GM19351 (cell line): ENCODE data around the gene HCFC1.
A peak's percentile ranks its signal among the peaks of the same experiment; 100 is the strongest.

Experiments
- ATAC-seq: cut with Tn5 transposase; IDR thresholded peaks from one replicate; pipeline ENCODE4 v1.9.1; 2021; ENCODE audit warnings: mild to moderate bottlenecking, moderate library complexity; ENCODE audit not compliant: unreplicated experiment

HCFC1 gene

DNA sequence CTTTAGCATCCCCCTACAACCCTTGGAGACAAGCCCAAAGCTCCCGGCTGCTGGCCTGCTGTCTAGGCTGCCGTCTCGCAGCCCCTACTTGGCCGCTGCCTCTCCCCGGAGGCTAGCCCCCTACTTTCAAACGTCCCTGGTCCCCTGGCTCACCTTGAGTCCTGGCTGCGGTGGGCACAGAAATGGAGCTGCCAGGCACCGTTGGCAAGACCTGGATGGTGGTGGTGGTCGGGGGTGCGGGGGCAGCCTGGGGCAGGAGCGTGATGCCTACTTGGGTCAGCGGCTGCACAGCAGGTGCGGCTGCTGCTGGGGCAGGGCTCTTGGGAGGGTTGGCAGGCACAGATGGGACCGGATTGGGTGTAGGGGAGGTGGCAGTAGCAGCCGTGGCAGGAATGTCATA, 12.0 kb downstream of the HCFC1 start:
- no peak for ATAC-seq

DNA sequence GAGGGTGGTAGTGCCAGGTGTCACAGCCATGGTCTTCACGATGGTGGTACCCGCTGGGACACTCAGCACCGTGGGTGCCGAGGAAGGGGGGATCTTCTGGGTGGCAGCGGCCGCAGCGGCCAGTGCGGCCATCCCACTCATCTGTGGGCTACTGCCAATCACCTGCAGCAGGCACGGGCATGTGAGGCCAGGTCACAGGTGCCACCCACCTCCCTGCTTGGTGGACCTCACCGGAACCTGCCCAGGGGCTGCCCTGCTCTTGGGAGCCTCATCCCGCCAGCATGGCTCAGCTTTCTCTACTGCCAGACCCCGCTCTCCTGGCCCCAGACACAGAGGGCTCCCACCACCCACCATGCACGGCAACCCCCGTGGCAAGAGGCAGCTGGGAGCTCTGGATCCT, 13.0 kb downstream of the HCFC1 start:
- no peak for ATAC-seq

DNA sequence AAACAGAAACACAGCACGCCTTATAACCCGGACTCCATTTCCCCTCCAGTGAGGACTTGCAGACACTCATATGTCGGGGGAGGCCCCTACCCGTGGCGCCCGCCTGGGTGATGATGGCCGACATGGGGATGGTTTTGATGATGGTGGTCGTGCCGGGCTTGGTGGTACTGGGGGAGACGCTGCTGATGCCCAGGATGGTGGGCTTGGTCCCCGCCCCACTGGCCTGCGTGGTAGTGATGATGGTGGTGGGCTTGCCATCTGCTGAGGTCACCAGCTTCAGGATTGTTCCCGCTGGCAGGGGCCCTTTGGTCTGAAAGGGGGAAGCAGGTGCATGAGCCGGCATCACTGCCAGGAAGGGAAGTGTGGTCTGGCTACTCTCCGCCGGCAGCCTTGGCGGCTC, 14.4 kb downstream of the HCFC1 start:
- no peak for ATAC-seq

DNA sequence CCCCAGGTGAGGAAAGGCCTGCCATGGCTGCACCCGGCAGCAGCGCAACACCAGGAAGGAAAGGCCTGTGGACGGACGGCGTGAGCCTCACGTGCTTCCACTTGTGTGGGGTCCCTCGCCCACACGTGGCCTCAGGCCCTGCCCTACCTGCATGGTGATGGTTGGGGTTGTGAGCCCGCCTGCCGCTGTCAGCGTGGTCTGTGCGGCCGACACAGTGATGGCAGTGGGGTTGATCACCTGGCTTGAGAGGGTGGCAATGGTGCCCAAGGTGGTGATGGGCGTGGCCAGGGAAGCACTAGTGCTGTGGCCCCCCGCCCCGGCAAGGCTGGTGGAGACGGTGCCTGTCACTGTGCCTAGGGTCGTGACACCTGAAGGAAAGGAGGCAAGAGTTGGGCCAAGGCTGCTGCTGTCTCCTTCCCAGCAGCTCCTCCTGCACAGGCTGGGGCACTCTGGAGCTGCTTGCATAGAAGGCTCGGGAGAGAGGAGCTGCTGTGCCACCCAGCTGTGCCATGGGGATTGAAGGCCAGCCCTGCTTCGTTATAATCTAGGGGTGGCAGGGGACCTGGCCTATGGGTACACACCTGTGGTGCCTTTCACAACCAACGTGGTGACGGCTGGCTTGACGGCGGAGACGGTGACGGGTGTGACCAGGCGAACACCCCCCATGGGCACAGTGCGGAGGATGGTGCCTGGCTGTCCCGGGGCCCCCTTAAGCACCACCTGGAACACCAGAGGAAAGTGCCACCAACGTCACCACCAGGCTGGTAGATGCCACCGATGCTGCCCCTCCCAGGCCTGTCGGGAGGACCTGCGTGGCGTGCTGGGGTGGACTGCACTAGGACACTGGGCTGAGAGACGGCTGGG, 15.3 kb downstream of the HCFC1 start:
- ATAC-seq: no peak

GRCh38 chrX:153955228-153955732, 16.3 kb downstream of the HCFC1 start:
- no peak for ATAC-seq

DNA sequence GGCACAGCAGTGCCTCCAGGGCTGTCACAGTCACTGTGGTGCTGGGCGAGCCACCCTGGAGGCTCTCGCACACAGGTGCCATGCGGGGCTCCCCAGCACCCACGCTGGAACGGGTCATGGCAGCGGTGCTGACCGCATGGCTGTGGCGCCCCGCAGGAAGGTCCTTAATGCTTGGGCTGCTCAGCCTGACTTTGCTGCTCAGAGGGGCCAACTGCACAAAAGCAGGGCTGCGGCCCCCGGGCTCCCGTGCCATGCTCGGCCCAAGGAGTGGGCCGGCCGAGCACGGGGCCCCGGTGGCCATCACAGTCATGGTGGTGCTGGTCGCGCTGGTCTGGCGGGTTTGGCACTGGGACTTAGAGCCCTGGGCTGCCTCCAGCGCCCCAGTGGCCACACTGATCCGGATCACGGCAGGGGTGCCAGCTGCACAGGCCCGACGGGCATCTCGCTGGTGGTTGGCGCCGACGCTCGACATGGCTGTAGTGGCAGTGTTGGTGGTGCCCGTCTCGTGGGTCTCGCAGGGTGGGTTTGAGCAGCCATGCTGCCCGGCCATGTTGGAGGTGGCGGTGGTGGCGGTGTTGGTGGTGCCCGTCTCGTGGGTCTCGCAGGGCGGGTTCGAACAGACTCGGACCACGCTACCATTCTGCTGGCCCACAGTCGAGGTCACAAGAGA, 16.9 kb downstream of the HCFC1 start:
- no peak for ATAC-seq

DNA sequence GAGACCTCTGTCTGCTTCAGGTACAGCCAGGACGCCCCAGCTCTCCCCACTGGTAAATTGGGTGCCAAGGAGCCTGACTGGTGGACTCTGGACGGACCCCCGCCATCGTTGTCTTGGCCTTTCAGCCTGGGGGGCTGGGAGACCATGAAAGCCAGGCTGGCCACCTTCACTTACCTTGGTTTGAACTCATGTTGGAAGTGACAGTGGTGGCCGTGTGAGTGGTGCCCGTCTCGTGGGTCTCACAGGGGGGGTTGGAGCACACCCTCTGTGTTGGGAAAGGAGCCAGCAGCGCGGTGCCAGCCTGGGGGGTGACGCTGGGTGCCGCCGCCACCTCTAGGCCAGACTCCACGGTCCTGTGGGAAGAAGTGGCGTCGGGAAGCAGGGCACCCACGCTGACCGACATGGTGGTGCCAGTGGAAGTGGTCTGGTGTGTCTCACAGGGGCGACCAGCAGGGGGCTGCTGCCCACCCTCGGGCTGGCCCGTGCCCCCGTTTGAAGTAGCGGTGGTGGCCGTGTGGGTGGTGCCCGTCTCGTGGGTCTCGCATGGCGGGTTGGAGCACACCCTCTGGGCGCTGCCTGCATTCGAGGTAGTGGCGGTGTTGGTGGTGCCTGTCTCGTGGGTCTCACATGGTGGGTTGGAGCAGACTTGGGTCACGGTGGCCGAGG, 17.6 kb downstream of the HCFC1 start:
- no peak for ATAC-seq

GRCh38 chrX:153953342-153953830, 18.2 kb downstream of the HCFC1 start:
- ATAC-seq: peak; percentile 71

DNA sequence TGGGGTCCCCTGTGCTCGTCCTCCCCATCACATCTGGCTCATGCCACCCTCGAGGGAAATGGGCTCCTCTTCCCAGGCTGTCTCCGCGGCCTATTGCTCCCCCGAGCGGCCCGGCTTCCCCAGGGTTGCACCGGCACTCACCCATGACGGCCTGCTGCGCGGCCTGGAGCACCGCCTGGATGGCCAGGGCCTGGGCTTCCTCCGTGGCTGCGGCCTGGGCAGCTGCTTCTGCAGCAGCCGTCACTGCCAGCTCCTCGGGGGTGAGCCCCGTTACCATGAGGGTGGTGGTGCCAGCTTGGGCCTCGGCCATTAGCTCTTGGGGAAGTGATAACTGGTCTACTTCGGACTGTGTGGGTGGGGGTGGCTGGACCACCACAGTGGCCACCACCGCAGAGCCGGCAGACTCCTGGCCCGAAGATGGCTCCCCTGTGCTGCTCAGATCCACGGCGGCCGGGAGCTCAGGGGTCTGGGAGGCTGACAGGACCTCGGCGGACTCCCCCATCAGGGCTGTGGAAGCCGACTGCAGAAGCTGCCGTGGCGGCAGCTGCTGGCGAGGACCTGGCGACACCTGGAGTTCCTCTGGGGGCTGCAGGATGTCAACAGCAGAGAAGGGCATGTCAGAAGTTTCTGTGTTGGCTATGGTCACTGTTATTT, 19.1 kb downstream of the HCFC1 start:
- no peak for ATAC-seq

DNA sequence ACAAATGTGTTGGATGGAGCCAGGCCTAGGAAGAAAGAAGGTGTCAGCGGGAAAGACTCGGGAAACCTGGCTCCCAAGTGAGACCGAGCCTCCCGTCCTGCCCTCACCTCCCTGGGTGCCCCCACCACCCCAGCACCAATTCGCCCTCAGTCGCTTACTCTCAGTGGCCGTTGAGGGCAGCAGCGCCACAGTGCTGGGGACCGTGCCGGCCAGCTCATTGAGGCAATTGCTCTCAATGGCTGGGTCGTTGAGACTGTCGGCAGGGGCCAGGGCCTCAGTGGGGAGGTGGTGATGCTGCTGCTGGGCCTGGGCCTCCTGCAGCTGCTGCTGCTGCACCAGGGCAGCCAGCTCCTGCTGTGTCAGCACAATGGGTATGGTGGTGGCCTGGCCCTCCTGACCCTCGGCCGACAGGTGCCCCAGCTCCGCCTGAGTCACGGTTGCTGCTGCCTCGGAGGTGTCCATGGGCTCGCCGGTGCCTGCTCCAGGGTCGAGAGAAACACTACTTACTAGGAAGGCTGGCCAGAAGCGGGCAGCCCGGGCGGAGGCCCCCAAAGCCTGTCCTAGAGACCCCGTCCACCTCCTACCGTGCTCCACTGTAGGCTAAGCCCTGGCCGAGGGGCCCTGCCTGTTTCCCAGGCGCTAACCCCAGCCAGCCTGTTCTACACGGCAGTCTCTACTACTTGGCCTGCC, 19.8 kb downstream of the HCFC1 start:
- no peak for ATAC-seq

DNA sequence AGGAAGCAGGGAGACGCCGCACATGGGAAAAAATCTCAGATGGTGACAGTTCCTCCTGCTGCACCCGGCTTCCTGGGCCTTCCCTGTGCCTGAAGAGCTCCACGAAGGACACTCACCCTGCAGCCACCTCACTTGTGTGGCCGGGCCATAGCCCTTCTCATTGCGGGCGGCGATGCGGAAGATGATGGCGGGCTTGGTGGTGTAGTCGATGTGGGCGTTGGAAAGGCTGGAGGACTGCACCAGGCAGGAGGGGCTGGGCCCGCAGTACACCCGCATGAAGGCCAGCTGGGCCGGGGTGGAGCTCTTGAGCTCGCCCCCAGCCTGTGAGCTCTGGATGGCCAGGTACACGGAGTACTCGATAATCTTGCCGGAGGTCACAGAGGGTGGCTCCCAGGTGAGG, 21.5 kb downstream of the HCFC1 start:
- no peak for ATAC-seq

- ATAC-seq: no peak
Measured at GRCh38 chrX:153948847-153949805, 22.5 kb downstream of the HCFC1 start.

GRCh38 chrX:153948002-153948466, 23.6 kb downstream of the HCFC1 start:
- no peak for ATAC-seq

DNA sequence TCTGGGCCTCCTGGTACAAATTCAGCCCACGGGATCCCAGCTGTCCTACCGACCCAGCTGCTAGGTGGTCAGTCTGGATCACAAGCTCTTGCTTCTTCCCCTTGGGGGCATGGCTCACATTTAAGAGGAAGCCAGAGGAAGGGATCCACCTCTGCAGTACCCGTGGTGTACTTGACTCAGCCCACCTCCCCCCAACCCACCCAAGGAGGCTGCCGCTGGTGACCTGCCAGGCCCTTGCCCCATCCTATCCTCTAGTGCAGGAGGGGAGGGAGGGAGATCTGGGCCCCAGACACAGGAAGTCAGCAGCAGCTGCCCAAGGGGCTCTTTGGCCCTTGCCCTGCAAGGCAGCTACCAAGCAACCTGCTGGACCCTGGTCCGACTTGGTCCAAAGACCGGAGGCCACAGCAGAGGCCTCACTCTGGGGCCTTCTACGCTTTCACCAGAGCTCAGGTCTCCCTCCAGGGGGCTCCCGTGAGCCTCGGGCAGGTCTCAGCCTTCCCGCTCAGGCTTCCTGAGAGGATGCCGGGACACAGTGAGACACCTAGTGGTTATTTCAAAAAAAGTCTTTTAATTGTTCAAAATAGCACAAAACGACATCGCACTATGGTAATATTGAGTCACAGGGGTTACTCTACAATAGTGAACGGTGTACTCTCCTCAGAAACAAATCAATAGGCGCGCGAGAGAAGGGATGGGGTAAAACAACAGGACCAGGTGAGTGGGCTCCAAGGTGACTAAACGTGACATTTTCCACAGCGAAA, 24.4 kb downstream of the HCFC1 start:
- ATAC-seq: peak; percentile 86

DNA sequence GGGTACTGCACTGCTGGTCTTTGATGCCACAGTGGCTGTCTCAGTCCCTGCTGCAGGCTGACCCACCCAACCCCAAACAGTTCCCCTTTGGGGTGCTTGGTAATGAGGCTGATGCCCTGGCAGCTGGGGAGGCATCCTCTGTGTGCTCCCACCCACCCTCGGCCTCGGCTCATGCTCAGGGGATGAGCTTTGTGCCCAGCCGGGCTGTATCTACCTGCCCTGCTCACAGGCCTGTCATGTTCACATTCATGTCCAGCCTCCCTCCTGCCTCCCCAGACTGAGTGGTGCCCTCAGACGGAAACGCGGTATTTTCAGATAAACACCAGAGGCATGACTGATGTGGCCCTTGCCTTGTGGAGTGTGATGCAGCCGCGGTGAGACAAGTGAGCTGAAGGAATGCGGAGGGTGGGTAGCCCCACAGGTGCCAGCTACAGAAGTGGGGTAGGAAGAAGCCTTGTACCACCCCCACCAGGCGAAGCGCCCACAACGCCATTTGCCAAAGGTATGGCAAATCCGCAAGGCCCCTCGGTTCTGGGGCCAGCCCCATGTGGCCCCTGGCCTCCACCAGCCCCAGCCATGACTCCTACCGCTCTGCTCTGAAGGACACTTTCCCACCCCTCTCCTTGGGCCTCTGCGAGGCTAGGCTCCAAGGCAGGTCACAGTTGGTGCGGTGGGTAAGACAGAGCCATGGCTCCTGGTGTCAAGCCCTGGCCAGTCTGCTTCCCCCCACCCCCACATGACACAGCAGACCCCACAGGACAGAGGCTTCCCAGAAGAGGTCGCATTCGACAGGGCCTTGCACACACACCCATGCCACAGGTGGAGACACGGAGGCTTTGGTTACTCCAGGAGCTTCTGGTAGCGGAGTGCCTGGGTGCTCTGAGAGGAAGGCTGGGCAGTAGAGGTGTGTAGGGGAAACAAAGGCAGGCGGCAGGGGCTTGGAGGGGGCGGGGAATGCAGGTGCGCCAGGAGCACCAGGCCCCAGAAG, 25.4 kb downstream of the HCFC1 start:
- no peak for ATAC-seq

DNA sequence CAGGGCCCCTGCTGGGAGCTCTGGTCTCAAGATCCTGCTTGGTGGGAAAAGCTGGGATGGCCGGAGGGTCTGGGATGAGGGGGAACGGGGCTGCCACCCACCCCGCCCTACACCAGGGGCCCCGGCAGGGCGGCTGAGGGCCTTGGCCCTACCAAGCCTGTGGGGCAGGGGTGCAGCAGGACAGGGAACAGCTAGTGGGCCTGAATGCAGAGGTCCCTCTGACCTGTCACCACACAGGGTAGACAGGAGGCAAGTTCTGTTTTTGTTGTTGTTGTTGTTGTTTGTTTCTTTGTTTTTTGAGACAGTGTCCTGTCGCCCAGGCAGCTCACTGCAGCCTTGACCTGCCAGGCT, 26.8 kb downstream of the HCFC1 start:
- ATAC-seq: no peak

DNA sequence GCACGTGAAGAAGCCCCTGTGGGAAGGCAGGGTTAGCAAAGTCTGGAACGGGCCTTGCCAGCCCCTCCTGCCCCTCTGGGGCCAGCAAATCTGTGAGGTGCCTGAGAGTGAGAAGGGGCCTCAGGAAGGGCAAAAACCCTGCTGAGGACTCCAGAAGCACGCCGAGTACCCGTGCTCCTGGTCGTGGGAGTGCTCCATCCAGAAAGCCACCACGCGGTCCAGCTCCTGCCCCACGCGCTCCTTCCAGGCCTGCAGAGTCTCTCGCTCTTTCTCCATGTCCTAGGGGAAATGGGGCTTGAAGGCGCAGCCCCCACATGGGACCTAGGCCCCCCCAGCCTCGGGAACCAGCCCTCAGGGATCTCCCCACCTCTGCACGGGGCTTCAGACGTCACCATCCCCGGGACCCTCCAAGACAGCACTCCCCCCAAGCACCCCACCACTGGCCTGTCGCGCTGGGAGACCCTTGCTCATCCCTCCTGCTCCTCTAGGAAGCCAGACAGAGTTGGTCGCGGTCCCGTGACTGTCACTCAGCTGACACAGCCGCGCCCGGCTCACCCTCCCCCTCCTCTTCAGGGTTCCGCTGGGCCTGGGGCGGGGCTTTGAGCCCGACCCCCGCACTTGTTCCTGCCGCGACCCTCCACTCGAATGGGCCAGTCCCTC, 27.3 kb downstream of the HCFC1 start, which contains the start of gene RENBP:
TSS of gene RENBP (minus strand) at position 504 of the 660 bp plus-strand sequence. CDS start at position 471, 33 bp downstream.
- no peak for ATAC-seq
